Measurements from ENCODE around the gene DMD.
"Not testable (repeated sequence)": the region's sequence is repeated elsewhere in the genome, so short reads cannot be mapped to it uniquely, and the experiment has no call there.

The DMD gene

DNA sequence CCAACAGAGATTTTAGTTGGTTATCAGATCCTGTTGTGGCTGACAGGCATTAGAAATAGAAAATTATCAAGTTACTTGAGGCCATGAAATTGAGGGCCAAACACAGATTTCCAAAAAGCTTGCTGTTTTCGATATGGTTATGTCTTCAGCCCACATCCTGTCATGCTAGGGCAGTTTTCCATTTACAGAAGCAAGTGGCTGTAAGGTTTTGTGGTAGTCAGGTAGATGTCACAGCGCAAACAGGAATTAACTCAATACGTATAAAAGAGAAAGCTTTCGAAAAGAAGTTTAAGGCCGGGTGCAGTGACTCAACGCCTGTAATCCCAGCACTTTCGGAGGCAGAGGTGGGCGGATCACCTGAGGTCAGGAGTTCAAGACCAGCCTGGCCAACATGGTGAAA lies 104.6 kb downstream of the DMD start:
- no peak overlapping the region for H3K4me3 ChIP-seq (ENCODE audit: low read depth, low read length)
- TF ChIP-seq, protein P1, sequence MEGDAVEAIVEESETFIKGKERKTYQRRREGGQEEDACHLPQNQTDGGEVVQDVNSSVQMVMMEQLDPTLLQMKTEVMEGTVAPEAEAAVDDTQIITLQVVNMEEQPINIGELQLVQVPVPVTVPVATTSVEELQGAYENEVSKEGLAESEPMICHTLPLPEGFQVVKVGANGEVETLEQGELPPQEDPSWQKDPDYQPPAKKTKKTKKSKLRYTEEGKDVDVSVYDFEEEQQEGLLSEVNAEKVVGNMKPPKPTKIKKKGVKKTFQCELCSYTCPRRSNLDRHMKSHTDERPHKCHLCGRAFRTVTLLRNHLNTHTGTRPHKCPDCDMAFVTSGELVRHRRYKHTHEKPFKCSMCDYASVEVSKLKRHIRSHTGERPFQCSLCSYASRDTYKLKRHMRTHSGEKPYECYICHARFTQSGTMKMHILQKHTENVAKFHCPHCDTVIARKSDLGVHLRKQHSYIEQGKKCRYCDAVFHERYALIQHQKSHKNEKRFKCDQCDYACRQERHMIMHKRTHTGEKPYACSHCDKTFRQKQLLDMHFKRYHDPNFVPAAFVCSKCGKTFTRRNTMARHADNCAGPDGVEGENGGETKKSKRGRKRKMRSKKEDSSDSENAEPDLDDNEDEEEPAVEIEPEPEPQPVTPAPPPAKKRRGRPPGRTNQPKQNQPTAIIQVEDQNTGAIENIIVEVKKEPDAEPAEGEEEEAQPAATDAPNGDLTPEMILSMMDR (IDR thresholded peaks at IDR 0.05; ENCODE audit: control insufficient read depth, extremely low read depth, insufficient read depth) = no peak
- no peak for DNase-seq (ENCODE audit: low read depth)

GRCh38 chrX:33095079-33095478 lies 116.3 kb downstream of the DMD start:
- TF ChIP-seq, protein P1 (IDR thresholded peaks at IDR 0.05; ENCODE audit: control insufficient read depth, extremely low read depth, insufficient read depth) = no peak
- no peak for DNase-seq (ENCODE audit: low read depth)
- H3K4me3 ChIP-seq (ENCODE audit: low read depth, low read length) = no peak overlapping the region

DNA sequence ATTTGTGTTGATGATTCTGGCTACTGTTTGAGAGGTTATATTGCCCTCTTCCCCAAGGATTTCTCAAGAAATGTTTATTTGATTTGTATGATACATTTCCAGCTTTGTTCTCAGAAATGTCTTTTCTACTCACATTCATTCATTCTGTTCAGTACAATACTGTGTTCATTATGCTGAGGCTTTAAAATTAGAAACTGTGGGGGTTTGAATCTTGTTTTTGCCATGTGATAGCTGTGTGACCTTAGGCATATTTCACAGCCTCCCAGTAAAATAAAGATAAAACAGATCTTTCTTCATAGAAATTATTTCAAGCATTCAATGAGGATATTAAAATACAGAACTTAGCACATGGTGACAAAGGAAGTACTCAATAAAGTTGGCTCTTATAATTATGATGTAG lies 123.9 kb downstream of the DMD start:
- TF ChIP-seq, protein P1 (IDR thresholded peaks at IDR 0.05; ENCODE audit: control insufficient read depth, extremely low read depth, insufficient read depth) = no peak
- no peak for DNase-seq (ENCODE audit: low read depth)
- no peak overlapping the region for H3K4me3 ChIP-seq (ENCODE audit: low read depth, low read length)

DNA sequence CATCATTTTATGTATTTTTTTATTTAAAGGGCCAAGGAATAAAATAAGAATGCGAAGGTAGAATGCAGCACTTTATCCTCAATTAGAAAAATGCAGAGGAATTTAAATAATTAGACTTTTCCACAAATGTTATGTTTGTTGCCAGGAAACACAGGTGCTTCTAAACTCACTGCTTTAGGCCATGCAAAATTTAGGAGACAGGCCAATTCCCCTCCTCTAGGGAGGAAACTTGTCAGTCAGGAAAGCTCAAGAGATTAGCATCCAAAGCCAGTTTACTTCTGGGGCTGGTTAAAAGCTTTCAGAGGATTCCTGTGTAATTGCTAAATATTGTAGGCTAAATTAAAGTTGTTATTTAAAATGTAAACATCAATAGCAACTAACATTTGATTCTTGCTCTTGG lies 124.5 kb downstream of the DMD start:
- TF ChIP-seq, protein P1 (IDR thresholded peaks at IDR 0.05; ENCODE audit: control insufficient read depth, extremely low read depth, insufficient read depth) = no peak
- DNase-seq (ENCODE audit: low read depth) = no peak
- no peak overlapping the region for H3K4me3 ChIP-seq (ENCODE audit: low read depth, low read length)

- H3K4me3 ChIP-seq (ENCODE audit: low read depth, low read length) = no peak overlapping the region
- no peak for DNase-seq (ENCODE audit: low read depth)
- TF ChIP-seq, protein P1 (IDR thresholded peaks at IDR 0.05; ENCODE audit: control insufficient read depth, extremely low read depth, insufficient read depth) = no peak
Measured at GRCh38 chrX:33082371-33082770, 129.0 kb downstream of the DMD start.

- H3K4me3 ChIP-seq (ENCODE audit: low read depth, low read length) = no peak overlapping the region
- no peak for DNase-seq (ENCODE audit: low read depth)
- TF ChIP-seq, protein P1 (IDR thresholded peaks at IDR 0.05; ENCODE audit: control insufficient read depth, extremely low read depth, insufficient read depth) = no peak
Measured at GRCh38 chrX:33078273-33078672, 133.1 kb downstream of the DMD start.

DNA sequence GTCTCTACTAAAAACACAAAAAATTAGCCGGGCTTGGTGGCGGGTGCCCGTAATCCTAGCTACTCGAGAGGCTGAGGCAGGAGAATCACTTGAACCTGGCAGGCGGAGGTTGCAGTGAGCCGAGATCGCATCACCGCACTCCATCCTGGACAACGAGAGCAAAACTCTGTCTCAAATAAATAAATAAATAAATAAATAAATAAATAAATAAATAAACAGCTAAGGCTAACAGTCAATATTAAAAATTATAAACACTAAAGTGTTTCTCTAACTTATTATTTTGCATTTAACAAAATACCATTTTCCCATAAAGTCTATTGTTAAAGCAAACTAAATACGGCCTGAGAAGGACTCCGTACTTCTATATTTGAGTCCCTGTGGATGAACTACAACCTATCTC lies 137.7 kb downstream of the DMD start:
- H3K4me3 ChIP-seq (ENCODE audit: low read depth, low read length); DNase-seq (ENCODE audit: low read depth): not testable (repeated sequence)
